Neural cell (in vitro differentiated cells): ENCODE measurements around the gene ADAMTSL2. TPM values are rescaled to one million over a fixed set of nuclear protein-coding genes. Genes with fewer than 3 reads are reported as not detected.

Experiments used
- H2AFZ ChIP-seq: fragments of 200-600, 300-800 bp; sonication (generic), shearing (Covaris generic); 2 replicates; pipeline ENCODE4 v1.6.0; 2014; ENCODE audit warnings: low read depth, mild to moderate bottlenecking, antibody characterized with exemption, low read length, moderate library complexity
- H3F3A ChIP-seq: fragments of 200-600 bp; shearing (Covaris generic); 2 replicates; pipeline ENCODE4 v1.6.1; 2016; ENCODE audit warnings: mild to moderate bottlenecking, moderate library complexity, mixed read lengths, antibody characterized with exemption, low read length; ENCODE audit not compliant: insufficient read depth, poor library complexity, severe bottlenecking
- H3K27ac ChIP-seq: fragments of 200-600, 300-800 bp; sonication (generic), shearing (Covaris generic); 2 replicates; pipeline ENCODE4 v1.5.1; 2014; ENCODE audit warnings: mild to moderate bottlenecking, low read length, moderate library complexity
- H3K27me3 ChIP-seq: fragments of 300-800, 200-600 bp; sonication (generic), shearing (Covaris generic); 2 replicates; pipeline ENCODE4 v1.6.0; 2014; ENCODE audit warnings: mild to moderate bottlenecking, low read depth, low read length, moderate library complexity; ENCODE audit not compliant: insufficient read depth
- H3K36me3 ChIP-seq: fragments of 300-800, 200-600 bp; sonication (generic), shearing (Covaris generic); 2 replicates; pipeline ENCODE4 v1.5.1; 2014; ENCODE audit warnings: mild to moderate bottlenecking, antibody characterized with exemption, low read length, moderate library complexity; ENCODE audit not compliant: insufficient read depth
- H3K4me2 ChIP-seq: fragments of 300-800, 200-600 bp; sonication (generic), shearing (Covaris generic); 2 replicates; pipeline ENCODE4 v1.6.0; 2014; ENCODE audit warnings: mild to moderate bottlenecking, low read length
- H3K4me3 ChIP-seq: fragments of 300-800, 200-600 bp; sonication (generic), shearing (Covaris generic); 2 replicates; pipeline ENCODE4 v1.5.1; 2014; ENCODE audit warnings: mild to moderate bottlenecking, low read length, moderate library complexity
- H3K79me2 ChIP-seq: fragments of 200-600 bp; shearing (Covaris generic); replicated peaks from 2 replicates; pipeline ENCODE4 v1.6.0; 2014; ENCODE audit warnings: mild to moderate bottlenecking, low read length, moderate library complexity; ENCODE audit not compliant: insufficient read depth
- H3K9ac ChIP-seq: fragments of 300-800, 200-600 bp; sonication (generic), shearing (Covaris generic); 2 replicates; pipeline ENCODE4 v1.6.1; 2016; ENCODE audit warnings: mild to moderate bottlenecking, low read length, mixed read lengths
- H3K9me2 ChIP-seq: fragments of 200-600 bp; shearing (Covaris generic); 2 replicates; pipeline ENCODE4 v1.6.1; 2016; ENCODE audit warnings: mild to moderate bottlenecking, low read length, mixed read lengths; ENCODE audit not compliant: insufficient read depth
- H3K9me3 ChIP-seq: fragments of 200-600, 300-800 bp; sonication (generic), shearing (Covaris generic); 2 replicates; pipeline ENCODE4 v1.6.1; 2016; ENCODE audit warnings: mild to moderate bottlenecking, mixed run types, low read length, moderate library complexity, mixed read lengths
- H4K20me1 ChIP-seq: fragments of 200-600 bp; shearing (Covaris generic); 2 replicates; pipeline ENCODE4 v1.6.1; 2016; ENCODE audit warnings: mild to moderate bottlenecking, mixed run types; ENCODE audit not compliant: insufficient read depth
- CTCF ChIP-seq: fragments of 450-650 bp; IDR thresholded peaks from 2 replicates; pipeline ENCODE4 v1.5.1; 2014; ENCODE audit warnings: antibody characterized with exemption, mild to moderate bottlenecking, moderate library complexity; ENCODE audit not compliant: poor library complexity, severe bottlenecking
- EP300 ChIP-seq: fragments of 450-650 bp; conservative IDR thresholded peaks from 2 replicates; pipeline ENCODE4 v1.6.1; 2014; ENCODE audit warnings: antibody characterized with exemption, mild to moderate bottlenecking, moderate library complexity; ENCODE audit not compliant: poor library complexity, severe bottlenecking
- EZH2 ChIP-seq: fragments of 200-600, 300-800 bp; shearing (Covaris generic), sonication (generic); IDR thresholded peaks from 2 replicates; pipeline ENCODE4 v1.6.1; 2014; ENCODE audit warnings: antibody characterized with exemption, low read length, borderline replicate concordance, mild to moderate bottlenecking; ENCODE audit not compliant: insufficient read depth, poor library complexity, severe bottlenecking
- MXI1 ChIP-seq: fragments of 450-650 bp; conservative IDR thresholded peaks from 2 replicates; pipeline ENCODE4 v1.6.1; 2014; ENCODE audit warnings: antibody characterized with exemption, mild to moderate bottlenecking; ENCODE audit not compliant: poor library complexity, severe bottlenecking
- POLR2AphosphoS5 ChIP-seq: IDR thresholded peaks from 2 replicates; pipeline ENCODE4 v1.6.1; 2012
- RAD21 ChIP-seq: fragments of 450-650 bp; conservative IDR thresholded peaks from 2 replicates; pipeline ENCODE4 v1.6.1; 2014; ENCODE audit warnings: antibody characterized with exemption, mild to moderate bottlenecking, moderate library complexity
- SMC3 ChIP-seq: fragments of 450-650 bp; conservative IDR thresholded peaks from 2 replicates; pipeline ENCODE4 v1.6.1; 2014; ENCODE audit warnings: antibody characterized with exemption, mild to moderate bottlenecking, moderate library complexity; ENCODE audit not compliant: poor library complexity
- TAF1 ChIP-seq: IDR thresholded peaks from 2 replicates; pipeline ENCODE4 v1.6.1; 2012; ENCODE audit warnings: low read depth
- polyA plus RNA-seq: library from polyadenylated mRNA; depleted of rRNA; stranded (reverse); fragments of >200 nt; gene quantifications from 2 replicates; pipeline ENCODE4 v1.2.3, GENCODE V29; 2014
- TF ChIP-seq, protein P1 (sequence below): IDR thresholded peaks from 2 replicates; pipeline ENCODE4 v1.6.1; 2012; ENCODE audit warnings: borderline replicate concordance

ADAMTSL2 gene
- polyA plus RNA-seq, 1 donor from 2014 or later, result 0.85 TPM

DNA sequence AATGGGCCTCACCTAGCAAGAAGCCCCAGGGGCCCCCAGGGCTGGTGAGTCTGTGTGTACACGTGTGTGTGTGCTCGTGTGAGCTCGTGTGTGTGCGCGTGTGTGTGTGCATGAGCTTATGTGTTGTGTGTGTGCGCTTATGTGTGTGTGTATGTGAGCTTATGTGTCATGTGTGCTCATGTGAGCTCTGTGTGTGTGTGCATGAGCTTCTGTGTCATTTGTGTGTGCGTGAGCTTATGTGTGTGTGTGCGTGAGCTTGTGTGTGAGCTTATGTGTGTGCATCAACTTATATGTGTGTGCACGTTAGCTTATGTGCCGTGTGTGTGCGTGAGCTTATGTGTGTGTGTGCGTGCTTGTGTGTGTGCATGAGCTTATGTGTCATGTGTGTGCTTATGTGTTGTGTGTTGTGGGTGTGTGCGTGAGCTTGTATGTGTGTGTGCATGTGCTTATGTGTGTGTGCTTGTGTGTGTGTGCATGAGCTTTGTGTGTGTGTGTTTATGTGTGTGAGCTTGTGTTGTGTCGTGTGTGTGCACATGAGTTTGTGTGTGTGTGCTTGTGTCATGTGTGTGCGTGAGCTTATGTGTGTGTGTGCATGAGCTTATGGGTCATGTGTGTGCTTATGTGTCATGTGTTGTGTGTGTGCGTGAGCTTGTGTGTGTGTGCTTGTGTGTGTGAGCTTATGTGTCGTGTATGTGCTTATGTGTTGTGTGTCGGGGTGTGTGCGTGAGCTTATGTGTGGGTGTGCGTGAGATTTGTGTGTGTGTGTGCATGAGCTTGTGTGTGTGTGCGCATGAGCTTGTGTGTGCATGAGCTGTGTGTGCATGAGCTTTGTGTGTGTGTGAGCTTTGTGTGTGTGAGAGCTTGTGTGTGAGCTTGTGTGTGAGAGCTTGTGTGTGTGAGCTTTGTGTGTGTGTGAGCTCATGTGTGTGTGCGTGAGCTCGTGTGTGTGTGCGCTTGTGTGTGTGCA lies 38.9 kb upstream of the ADAMTSL2 start:
- Histone ChIP-seq H3K36me3 (no peaks in the 10 kb centered on the region), H4K20me1 (no peaks in the 10 kb centered on the region), H3K4me2 (no peak overlapping the region), H3F3A (no peaks in the 10 kb centered on the region), H3K9ac (no peak overlapping the region), H2AFZ (no peak overlapping the region), H3K9me2 (no peaks in the 10 kb centered on the region), H3K9me3 (no peaks in the 10 kb centered on the region), H3K27ac (no peak overlapping the region), H3K27me3 (no peaks in the 10 kb centered on the region), H3K79me2 (no peaks in the 10 kb centered on the region), H3K4me3 (no peak overlapping the region)
- no peak for TF ChIP-seq MXI1
- TF ChIP-seq TAF1, result no peak
- TF ChIP-seq RAD21, result no peak
- TF ChIP-seq CTCF, result no peak
- no peak for TF ChIP-seq EP300
- TF ChIP-seq POLR2AphosphoS5, result no peak
- TF ChIP-seq SMC3, result no peak
- TF ChIP-seq EZH2, result no peak
- TF ChIP-seq, protein P1, sequence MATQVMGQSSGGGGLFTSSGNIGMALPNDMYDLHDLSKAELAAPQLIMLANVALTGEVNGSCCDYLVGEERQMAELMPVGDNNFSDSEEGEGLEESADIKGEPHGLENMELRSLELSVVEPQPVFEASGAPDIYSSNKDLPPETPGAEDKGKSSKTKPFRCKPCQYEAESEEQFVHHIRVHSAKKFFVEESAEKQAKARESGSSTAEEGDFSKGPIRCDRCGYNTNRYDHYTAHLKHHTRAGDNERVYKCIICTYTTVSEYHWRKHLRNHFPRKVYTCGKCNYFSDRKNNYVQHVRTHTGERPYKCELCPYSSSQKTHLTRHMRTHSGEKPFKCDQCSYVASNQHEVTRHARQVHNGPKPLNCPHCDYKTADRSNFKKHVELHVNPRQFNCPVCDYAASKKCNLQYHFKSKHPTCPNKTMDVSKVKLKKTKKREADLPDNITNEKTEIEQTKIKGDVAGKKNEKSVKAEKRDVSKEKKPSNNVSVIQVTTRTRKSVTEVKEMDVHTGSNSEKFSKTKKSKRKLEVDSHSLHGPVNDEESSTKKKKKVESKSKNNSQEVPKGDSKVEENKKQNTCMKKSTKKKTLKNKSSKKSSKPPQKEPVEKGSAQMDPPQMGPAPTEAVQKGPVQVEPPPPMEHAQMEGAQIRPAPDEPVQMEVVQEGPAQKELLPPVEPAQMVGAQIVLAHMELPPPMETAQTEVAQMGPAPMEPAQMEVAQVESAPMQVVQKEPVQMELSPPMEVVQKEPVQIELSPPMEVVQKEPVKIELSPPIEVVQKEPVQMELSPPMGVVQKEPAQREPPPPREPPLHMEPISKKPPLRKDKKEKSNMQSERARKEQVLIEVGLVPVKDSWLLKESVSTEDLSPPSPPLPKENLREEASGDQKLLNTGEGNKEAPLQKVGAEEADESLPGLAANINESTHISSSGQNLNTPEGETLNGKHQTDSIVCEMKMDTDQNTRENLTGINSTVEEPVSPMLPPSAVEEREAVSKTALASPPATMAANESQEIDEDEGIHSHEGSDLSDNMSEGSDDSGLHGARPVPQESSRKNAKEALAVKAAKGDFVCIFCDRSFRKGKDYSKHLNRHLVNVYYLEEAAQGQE, result no peak

DNA sequence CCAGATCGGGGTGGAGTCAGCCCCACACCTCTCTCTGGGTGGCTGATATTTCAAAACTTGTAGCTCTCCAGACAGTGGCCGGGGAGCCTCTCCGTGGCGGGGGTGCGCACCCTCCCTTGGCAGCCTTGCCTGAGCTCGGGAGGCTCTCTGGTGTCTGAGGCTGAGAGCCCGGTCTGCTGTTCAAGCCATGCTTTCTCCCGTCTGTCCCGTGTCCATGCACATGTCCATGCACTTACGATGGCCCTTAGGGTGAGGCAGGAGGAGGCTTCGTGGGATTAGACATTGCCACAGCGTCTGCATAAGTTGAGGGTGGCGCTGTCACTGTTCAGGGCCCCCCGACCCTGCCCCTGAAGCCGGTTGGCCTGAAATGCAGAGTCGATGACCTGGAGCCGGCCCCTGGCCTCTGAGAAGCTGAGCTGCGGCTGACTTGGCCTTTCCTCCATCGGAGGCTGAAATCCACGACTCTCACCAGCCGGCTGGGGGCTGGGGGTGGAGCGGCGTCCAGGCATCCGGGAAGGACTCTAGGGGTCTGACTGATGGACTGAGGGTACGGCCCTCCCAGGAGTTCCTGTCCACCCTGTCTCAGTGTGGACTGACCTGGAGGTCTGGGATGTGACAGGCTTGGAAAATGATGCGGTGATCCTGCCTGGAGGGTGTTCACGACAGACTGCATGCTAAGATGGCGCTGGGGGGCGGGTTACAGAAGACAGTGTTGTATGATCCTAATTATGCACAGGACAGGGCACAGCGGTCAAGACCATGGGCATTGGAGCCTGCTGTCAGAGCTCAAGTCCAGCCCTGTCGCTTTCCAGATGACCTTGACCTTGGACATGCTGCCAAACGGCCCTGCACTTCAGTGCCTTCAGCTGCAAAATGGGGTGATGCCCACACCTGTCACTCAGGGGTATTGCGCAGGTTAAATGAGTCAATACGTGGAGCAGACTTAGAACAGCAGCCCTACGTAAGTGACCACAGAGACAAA lies 37.4 kb upstream of the ADAMTSL2 start:
- no peak overlapping the region for H3K4me3 ChIP-seq
- no peak overlapping the region for H3K27ac ChIP-seq
- H3K36me3 ChIP-seq, result no peaks in the 10 kb centered on the region
- H4K20me1 ChIP-seq, result no peaks in the 10 kb centered on the region
- H3F3A ChIP-seq, result no peaks in the 10 kb centered on the region
- no peaks in the 10 kb centered on the region for H3K27me3 ChIP-seq
- no peaks in the 10 kb centered on the region for H3K79me2 ChIP-seq
- TF ChIP-seq, protein P1, result no peak
- no peak for TF ChIP-seq EP300
- TF ChIP-seq MXI1, result no peak
- no peak for TF ChIP-seq CTCF
- no peak for TF ChIP-seq TAF1
- TF ChIP-seq RAD21, result no peak
- no peak for TF ChIP-seq EZH2
- no peaks in the 10 kb centered on the region for H3K9me2 ChIP-seq
- H2AFZ ChIP-seq, result no peak overlapping the region
- H3K9ac ChIP-seq, result no peak overlapping the region
- H3K9me3 ChIP-seq, result no peaks in the 10 kb centered on the region
- H3K4me2 ChIP-seq, result no peak overlapping the region
